Muscle layer of colon (tissue), 2 donors: ENCODE data around the gene PHC1.

Experiments used
- H3K27ac ChIP-seq: one replicate; pipeline ENCODE4 v1.7.0; 2013; ENCODE audit warnings: low read depth, mild to moderate bottlenecking, low read length, moderate library complexity
- H3K27me3 ChIP-seq, 2 donors: one replicate each; pipeline ENCODE4 v1.7.0; 2013; ENCODE audit warnings: low read length in 2 of 2, mild to moderate bottlenecking in 2 of 2; ENCODE audit not compliant: insufficient read depth in 2 of 2, control insufficient read depth in 1 of 2
- H3K36me3 ChIP-seq: one replicate; pipeline ENCODE4 v1.7.0; 2013; ENCODE audit warnings: mild to moderate bottlenecking, low read length; ENCODE audit not compliant: insufficient read depth
- H3K4me1 ChIP-seq: one replicate; pipeline ENCODE4 v1.7.0; 2013; ENCODE audit warnings: mild to moderate bottlenecking, low read length; ENCODE audit not compliant: insufficient read depth
- H3K4me3 ChIP-seq, 2 donors: one replicate each; pipeline ENCODE4 v1.7.0; 2013; ENCODE audit warnings: low read length in 2 of 2, low read depth in 1 of 2, mild to moderate bottlenecking in 1 of 2, moderate library complexity in 1 of 2
- H3K9ac ChIP-seq: one replicate; pipeline ENCODE4 v1.7.0; 2013; ENCODE audit warnings: low read length
- H3K9me3 ChIP-seq: one replicate; pipeline ENCODE4 v1.7.0; 2013; ENCODE audit warnings: mild to moderate bottlenecking, low read length
- donor health status: abdominal sarcoma.
- donor health status: Adenocarcinoma of cecum.

Gene PHC1

DNA sequence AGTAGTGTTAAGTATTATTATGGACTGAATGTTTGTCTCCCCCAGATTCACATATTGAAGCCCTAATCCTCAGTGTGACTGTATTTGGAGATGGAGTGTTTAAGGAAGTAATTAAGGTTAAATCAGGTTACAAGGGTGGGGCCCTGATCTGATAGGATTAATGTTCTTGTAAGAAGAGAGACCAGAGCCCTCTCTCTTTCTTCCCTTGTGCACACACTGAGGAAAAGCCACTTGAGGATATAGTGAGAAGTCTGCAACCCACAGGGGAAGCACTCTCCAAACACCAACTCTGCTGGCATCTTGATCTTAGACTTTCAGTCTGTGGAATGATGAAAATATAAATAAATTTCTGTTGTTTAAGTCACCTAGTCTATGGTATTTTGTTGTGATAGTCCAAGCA is 72.9 kb downstream of the PHC1 start:
- no peak overlapping the region for H3K27ac ChIP-seq
- H3K4me3 ChIP-seq: no peak overlapping the region
- H3K4me1 ChIP-seq: peaks cover 3% of the 10 kb centered on the region
- H3K9ac ChIP-seq: no peak overlapping the region
- H3K27me3 ChIP-seq: no peaks in the 10 kb centered on the region
- H3K9me3 ChIP-seq: no peaks in the 10 kb centered on the region
- H3K36me3 ChIP-seq: no peaks in the 10 kb centered on the region

- Histone ChIP-seq H3K9me3 (no peaks in the 10 kb centered on the region), H3K27ac (no peak overlapping the region), H3K9ac (no peak overlapping the region), H3K27me3 (no peaks in the 10 kb centered on the region), H3K36me3 (no peaks in the 10 kb centered on the region), H3K4me3 (no peak overlapping the region), H3K4me1 (peaks cover 3% of the 10 kb centered on the region)
Measured at GRCh38 chr12:8987685-8988084, 73.4 kb downstream of the PHC1 start.

GRCh38 chr12:8989413-8989812 is 75.1 kb downstream of the PHC1 start, which contains the start of gene KLRG1:
TSS of gene KLRG1 (plus strand) at chr12:8989546. CDS start at chr12:8989636, 90 bp downstream.
- H3K9ac ChIP-seq: no peak within 1 kb of the TSS
- H3K36me3 ChIP-seq: no peaks in the 10 kb centered on the region
- no peaks in the 10 kb centered on the region for H3K9me3 ChIP-seq
- no peak within 1 kb of the TSS for H3K27ac ChIP-seq
- no peaks in the 10 kb centered on the region for H3K27me3 ChIP-seq
- H3K4me3 ChIP-seq: no peak within 1 kb of the TSS
- H3K4me1 ChIP-seq: peaks cover 3% of the 10 kb centered on the region
